Measurements from ENCODE around the gene DDX28. TPM values are rescaled to one million over a fixed set of nuclear protein-coding genes. Genes with fewer than 3 reads are reported as not detected.
A peak's percentile ranks its signal among the peaks of the same experiment; 100 is the strongest.

The DDX28 gene
- total and polyA plus RNA-seq, 4 donors = 3.6 to 5.3 (median 4.6) TPM

DNA sequence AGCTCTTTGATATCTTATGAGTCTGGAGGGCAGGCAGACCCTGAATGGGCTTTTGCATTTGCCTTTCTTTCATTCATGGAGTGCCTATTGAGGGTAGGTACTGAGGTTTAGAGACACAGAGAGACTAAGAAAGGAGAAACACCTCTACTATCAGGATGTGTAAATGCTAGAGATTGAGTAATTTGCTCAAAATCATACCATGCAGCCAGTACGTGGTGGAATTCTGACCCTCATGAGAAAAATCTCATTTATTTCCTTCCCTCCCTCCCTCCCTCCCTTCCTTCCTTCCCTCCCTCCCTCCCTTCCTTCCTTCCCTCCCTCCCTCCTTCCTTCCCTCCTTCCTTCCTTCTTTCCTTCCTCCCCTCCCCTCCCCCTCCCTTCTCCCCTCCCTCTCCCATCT lies 43.7 kb upstream of the DDX28 start:
- Histone ChIP-seq H3K36me3 (ENCODE audit: control insufficient read depth in 1 of 2, insufficient read depth in 2 of 2, low read length in 1 of 2) (no peaks in the 10 kb centered on the region), H3K9me3 (ENCODE audit: control insufficient read depth, low read length) (no peaks in the 10 kb centered on the region), H3K4me1 (ENCODE audit: control insufficient read depth in 1 of 2, insufficient read depth in 2 of 2, low read length in 2 of 2) (peaks cover 2 to 5% of the 10 kb centered on the region in 2 donors), H3K4me3 (ENCODE audit: low read length in 2 of 2) (no peak overlapping the region), H3K27ac (ENCODE audit: low read depth in 1 of 2, low read length in 2 of 2) (peak overlapping the region in 1 of 2 donors; percentile 31), H3K27me3 (ENCODE audit: control insufficient read depth in 1 of 2, insufficient read depth in 2 of 2, low read length in 1 of 2) (no peaks in the 10 kb centered on the region)
- ATAC-seq (ENCODE audit: low FRiP score) (no peak), DNase-seq (no peak)
- intact Hi-C loops (cut with DNase I) = no loop called here
- 47 to 54% methylated on average over 1 of the region's 1 CpG for WGBS, 2 donors

DNA sequence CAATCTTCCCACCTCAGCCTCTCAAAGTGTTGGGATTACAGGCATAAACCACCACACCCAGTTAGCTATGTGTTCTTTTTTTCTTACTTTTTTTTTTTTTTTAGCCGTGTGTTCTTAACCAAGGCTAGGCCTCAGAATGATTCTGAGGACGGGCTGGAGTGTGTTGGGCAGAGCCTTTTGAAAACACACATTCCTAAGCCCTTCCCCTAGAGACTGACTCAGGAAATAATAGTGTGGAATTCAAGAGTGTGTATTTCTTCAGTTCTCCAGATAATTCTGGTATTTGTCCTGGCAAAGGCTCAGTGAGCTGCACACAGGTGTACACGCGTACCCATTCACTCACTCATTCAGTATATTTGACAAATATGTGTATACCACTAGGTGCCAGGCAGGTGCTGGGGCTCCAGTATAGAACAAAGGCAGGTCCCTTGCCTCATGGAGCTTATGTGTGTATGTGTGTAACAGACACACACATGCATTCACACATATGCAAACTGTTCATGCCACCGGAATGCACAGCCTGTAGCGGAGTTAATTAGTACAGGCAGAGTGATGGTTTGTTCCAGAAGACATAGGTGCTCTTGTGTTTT lies 42.8 kb upstream of the DDX28 start:
- Histone ChIP-seq H3K27me3 (ENCODE audit: control insufficient read depth in 1 of 2, insufficient read depth in 2 of 2, low read length in 1 of 2) (no peaks in the 10 kb centered on the region), H3K4me1 (ENCODE audit: control insufficient read depth in 1 of 2, insufficient read depth in 2 of 2, low read length in 2 of 2) (peaks cover 2 to 5% of the 10 kb centered on the region in 2 donors), H3K4me3 (ENCODE audit: low read length in 2 of 2) (no peak overlapping the region), H3K36me3 (ENCODE audit: control insufficient read depth in 1 of 2, insufficient read depth in 2 of 2, low read length in 1 of 2) (no peaks in the 10 kb centered on the region), H3K9me3 (ENCODE audit: control insufficient read depth, low read length) (no peaks in the 10 kb centered on the region), H3K27ac (ENCODE audit: low read depth in 1 of 2, low read length in 2 of 2) (peak overlapping the region in 1 of 2 donors; percentile 96)
- intact Hi-C loops (cut with DNase I) = no loop called here
- WGBS, 2 donors = 19 to 27% methylated on average over 6 of the region's 6 CpGs
- ATAC-seq (ENCODE audit: low FRiP score) (no peak), DNase-seq (no peak)

DNA sequence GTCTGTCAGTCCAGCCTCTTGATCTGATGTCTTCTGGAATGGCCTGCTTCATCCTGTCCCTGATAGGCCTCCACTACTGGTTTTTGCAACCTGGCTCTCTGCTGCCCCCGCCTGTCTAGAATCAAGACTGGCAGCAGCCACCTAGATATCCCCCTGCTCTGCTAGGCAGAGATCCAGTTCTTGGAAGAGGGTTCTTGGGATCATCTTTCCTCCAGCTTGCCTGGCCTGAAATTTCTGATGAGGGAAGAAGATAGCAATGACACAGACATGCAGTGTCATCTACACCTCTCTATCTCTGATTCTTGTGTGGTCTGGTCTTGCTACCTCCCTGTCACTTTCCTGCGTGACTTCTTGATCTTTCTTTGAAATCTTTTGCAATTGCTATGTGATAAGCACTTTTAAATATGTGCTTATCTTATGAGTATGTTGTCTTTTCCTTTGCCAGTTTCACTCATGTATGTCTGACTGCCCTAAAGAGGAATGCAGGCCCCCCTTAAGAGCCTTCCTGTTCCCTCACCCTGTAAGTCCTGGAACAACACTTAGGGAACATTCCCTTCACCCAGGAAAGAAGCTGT lies 41.8 kb upstream of the DDX28 start:
- Histone ChIP-seq H3K27ac (ENCODE audit: low read depth in 1 of 2, low read length in 2 of 2) (peak overlapping the region; percentile 23 to 93), H3K27me3 (ENCODE audit: control insufficient read depth in 1 of 2, insufficient read depth in 2 of 2, low read length in 1 of 2) (no peaks in the 10 kb centered on the region), H3K36me3 (ENCODE audit: control insufficient read depth in 1 of 2, insufficient read depth in 2 of 2, low read length in 1 of 2) (no peaks in the 10 kb centered on the region), H3K9me3 (ENCODE audit: control insufficient read depth, low read length) (no peaks in the 10 kb centered on the region), H3K4me3 (ENCODE audit: low read length in 2 of 2) (no peak overlapping the region), H3K4me1 (ENCODE audit: control insufficient read depth in 1 of 2, insufficient read depth in 2 of 2, low read length in 2 of 2) (peaks cover 2 to 5% of the 10 kb centered on the region in 2 donors)
- DNase-seq = peak; percentile 82 to 85
- intact Hi-C loops (cut with DNase I) = no loop called here
- peak; percentile 81 for ATAC-seq (ENCODE audit: low FRiP score)
- WGBS, 2 donors = 7 to 17% methylated on average over 2 of the region's 2 CpGs

DNA sequence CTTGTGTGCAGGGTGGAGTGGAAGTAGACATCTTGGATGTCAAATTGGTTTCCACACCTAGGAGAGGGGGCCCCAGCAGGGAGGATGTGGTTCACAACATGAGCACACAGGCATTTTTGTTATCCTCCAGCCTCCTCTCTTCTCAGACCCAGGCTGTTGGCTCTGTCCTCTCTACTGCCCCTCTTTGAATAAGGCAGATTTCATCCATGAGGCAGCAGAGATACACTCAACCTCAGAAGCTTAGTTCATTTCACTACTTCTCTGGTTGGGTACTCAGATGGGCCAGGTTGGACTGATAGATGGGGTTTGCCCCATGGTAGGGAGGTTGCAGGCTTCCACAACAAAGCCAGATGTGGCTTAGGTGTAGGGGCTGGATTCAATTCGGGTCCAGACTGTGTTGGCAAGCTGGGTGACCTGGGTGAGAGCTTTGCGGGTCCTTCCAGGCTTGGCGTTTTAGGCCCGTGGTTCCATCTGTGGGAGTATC lies 39.9 kb upstream of the DDX28 start:
- no peaks in the 10 kb centered on the region for H3K9me3 ChIP-seq (ENCODE audit: control insufficient read depth, low read length)
- no peak overlapping the region for H3K4me3 ChIP-seq (ENCODE audit: low read length in 2 of 2)
- peak overlapping the region in 1 of 2 donors; percentile 42 for H3K27ac ChIP-seq (ENCODE audit: low read depth in 1 of 2, low read length in 2 of 2)
- ATAC-seq (ENCODE audit: low FRiP score) (no peak), DNase-seq (no peak)
- no peaks in the 10 kb centered on the region for H3K27me3 ChIP-seq (ENCODE audit: control insufficient read depth in 1 of 2, insufficient read depth in 2 of 2, low read length in 1 of 2)
- intact Hi-C loops (cut with DNase I) = no loop called here
- H3K36me3 ChIP-seq (ENCODE audit: control insufficient read depth in 1 of 2, insufficient read depth in 2 of 2, low read length in 1 of 2) = no peaks in the 10 kb centered on the region
- H3K4me1 ChIP-seq (ENCODE audit: control insufficient read depth in 1 of 2, insufficient read depth in 2 of 2, low read length in 2 of 2) = peaks cover 2 to 5% of the 10 kb centered on the region in 2 donors
- WGBS, 2 donors = 94 to 95% methylated on average over 4 of the region's 4 CpGs

DNA sequence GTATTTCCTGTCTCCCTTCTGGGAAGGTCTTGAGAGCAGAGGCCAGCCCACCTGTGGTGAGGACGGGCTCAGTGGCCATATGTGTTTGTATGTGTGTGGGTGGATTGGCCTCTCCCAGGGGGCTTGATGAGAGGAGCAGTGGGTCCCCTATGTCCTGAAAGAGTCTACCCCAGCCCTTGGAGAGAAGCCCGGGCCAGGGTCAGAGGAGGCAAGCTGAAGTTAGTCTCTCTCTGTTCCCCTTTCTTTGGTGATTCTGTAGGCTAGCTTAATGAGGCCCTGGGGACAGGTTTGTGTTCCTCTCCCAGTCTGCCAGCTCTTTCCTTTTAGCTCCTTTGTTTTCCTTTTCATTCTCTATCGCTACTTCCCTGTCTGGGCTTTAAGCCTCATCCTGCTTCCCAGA lies 38.4 kb upstream of the DDX28 start:
- intact Hi-C loops (cut with DNase I) = no loop called here
- Histone ChIP-seq H3K4me3 (ENCODE audit: low read length in 2 of 2) (no peak overlapping the region), H3K9me3 (ENCODE audit: control insufficient read depth, low read length) (no peaks in the 10 kb centered on the region), H3K27me3 (ENCODE audit: control insufficient read depth in 1 of 2, insufficient read depth in 2 of 2, low read length in 1 of 2) (no peaks in the 10 kb centered on the region), H3K36me3 (ENCODE audit: control insufficient read depth in 1 of 2, insufficient read depth in 2 of 2, low read length in 1 of 2) (no peaks in the 10 kb centered on the region), H3K27ac (ENCODE audit: low read depth in 1 of 2, low read length in 2 of 2) (no peak overlapping the region), H3K4me1 (ENCODE audit: control insufficient read depth in 1 of 2, insufficient read depth in 2 of 2, low read length in 2 of 2) (peaks cover 2 to 5% of the 10 kb centered on the region in 2 donors)
- DNase-seq = no peak
- ATAC-seq (ENCODE audit: low FRiP score) = no peak
- WGBS, 2 donors = 77 to 85% methylated on average over 3 of the region's 3 CpGs

DNA sequence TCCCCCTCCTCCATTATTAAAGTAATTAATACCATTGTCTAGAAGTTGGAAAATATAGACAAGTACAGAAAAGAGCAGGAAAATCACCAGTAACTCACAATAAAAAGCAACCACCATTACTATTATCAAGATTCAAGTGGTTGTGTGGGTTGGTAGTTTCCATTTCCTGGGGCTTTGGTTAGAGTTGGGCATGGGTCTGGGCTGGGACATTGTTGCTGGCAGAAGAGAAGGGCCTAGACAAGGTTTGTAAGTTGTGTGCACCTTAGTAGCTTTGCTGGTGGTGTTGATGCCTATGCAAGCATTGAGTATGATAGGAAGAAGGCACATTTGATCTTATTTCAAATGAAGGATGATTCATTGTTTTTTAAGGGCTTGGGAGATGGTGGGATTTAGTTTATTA lies 36.8 kb upstream of the DDX28 start:
- intact Hi-C loops (cut with DNase I) = no loop called here
- Histone ChIP-seq H3K4me1 (ENCODE audit: control insufficient read depth in 1 of 2, insufficient read depth in 2 of 2, low read length in 2 of 2) (no peaks in the 10 kb centered on the region), H3K27ac (ENCODE audit: low read depth in 1 of 2, low read length in 2 of 2) (no peak overlapping the region), H3K27me3 (ENCODE audit: control insufficient read depth in 1 of 2, insufficient read depth in 2 of 2, low read length in 1 of 2) (no peaks in the 10 kb centered on the region), H3K9me3 (ENCODE audit: control insufficient read depth, low read length) (no peaks in the 10 kb centered on the region), H3K36me3 (ENCODE audit: control insufficient read depth in 1 of 2, insufficient read depth in 2 of 2, low read length in 1 of 2) (no peaks in the 10 kb centered on the region), H3K4me3 (ENCODE audit: low read length in 2 of 2) (no peak overlapping the region)
- DNase-seq = no peak
- ATAC-seq (ENCODE audit: low FRiP score) = no peak

DNA sequence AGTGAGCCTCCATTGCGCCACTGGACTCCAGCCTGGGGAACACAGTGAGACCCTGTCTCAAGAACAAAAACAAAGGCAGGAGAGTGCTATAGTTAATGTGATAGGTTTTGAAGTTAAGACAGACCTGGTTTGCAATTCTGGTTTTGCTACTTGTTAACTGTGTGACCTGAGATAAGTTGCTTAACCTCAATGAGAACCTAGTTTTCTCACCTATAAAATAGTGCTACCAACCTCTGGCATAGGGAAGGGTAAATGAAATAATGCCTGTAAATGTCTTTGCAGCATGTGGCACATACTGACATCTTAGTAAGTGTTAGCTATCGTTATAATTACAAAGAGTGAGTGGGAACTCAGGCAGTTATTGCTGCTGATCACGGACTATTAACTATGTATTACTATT lies 32.4 kb upstream of the DDX28 start:
- Histone ChIP-seq H3K36me3 (ENCODE audit: control insufficient read depth in 1 of 2, insufficient read depth in 2 of 2, low read length in 1 of 2) (peaks cover 0 to 4% of the 10 kb centered on the region in 2 donors), H3K27me3 (ENCODE audit: control insufficient read depth in 1 of 2, insufficient read depth in 2 of 2, low read length in 1 of 2) (no peaks in the 10 kb centered on the region), H3K9me3 (ENCODE audit: control insufficient read depth, low read length) (no peaks in the 10 kb centered on the region), H3K4me1 (ENCODE audit: control insufficient read depth in 1 of 2, insufficient read depth in 2 of 2, low read length in 2 of 2) (no peaks in the 10 kb centered on the region), H3K4me3 (ENCODE audit: low read length in 2 of 2) (no peak overlapping the region), H3K27ac (ENCODE audit: low read depth in 1 of 2, low read length in 2 of 2) (no peak overlapping the region)
- ATAC-seq (ENCODE audit: low FRiP score) (no peak), DNase-seq (no peak)
- intact Hi-C loops (cut with DNase I) = no loop called here
- 88 to 89% methylated on average over 3 of the region's 3 CpGs for WGBS, 2 donors

DNA sequence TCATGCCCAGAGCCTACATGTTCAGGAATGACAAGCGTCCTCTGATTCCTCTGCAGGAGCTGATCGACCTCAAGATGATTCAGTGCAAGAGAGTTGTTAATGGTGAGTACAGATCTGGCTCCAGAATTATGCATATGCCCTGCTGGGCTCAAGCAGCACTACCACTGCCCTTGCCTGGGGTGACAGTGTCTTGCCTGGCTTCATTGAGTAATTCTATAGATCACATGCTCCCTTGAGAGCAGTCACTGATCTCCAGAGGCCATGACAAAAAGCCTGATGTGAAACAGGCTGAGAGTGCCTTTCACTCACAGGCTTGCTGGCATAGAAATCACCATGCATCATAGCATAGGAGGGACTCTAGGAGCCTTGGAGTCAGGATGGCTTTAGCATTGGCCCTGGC lies 26.4 kb upstream of the DDX28 start:
- Histone ChIP-seq H3K27ac (ENCODE audit: low read depth in 1 of 2, low read length in 2 of 2) (no peak overlapping the region), H3K36me3 (ENCODE audit: control insufficient read depth in 1 of 2, insufficient read depth in 2 of 2, low read length in 1 of 2) (peaks cover 4 to 9% of the 10 kb centered on the region in 2 donors), H3K27me3 (ENCODE audit: control insufficient read depth in 1 of 2, insufficient read depth in 2 of 2, low read length in 1 of 2) (no peaks in the 10 kb centered on the region), H3K4me1 (ENCODE audit: control insufficient read depth in 1 of 2, insufficient read depth in 2 of 2, low read length in 2 of 2) (peaks cover 0 to 2% of the 10 kb centered on the region in 2 donors), H3K4me3 (ENCODE audit: low read length in 2 of 2) (no peak overlapping the region), H3K9me3 (ENCODE audit: control insufficient read depth, low read length) (no peaks in the 10 kb centered on the region)
- no peak for ATAC-seq (ENCODE audit: low FRiP score)
- 92 to 93% methylated on average over 2 of the region's 2 CpGs for WGBS, 2 donors
- intact Hi-C loops (cut with DNase I) = no loop called here
- DNase-seq = no peak

DNA sequence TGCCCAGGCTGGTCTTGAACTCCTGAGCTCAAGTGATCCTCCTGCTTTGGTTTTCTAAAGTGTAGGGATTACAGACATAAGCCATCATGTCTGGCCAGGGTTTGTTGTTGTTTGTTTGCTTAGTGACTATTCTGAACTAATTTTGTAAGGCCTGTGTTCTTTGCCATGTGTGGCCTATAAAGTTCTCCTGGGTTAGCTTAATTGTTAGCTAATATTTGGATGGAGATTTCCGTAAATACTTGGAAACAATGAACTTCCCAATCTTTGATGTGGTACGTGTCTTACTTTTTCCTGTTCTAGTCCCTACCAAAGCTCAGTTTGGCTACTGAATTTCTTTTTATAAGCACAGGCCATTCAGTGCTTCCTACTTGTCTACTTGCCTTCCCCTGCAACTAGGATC lies 25.0 kb upstream of the DDX28 start:
- H3K9me3 ChIP-seq (ENCODE audit: control insufficient read depth, low read length) = no peaks in the 10 kb centered on the region
- DNase-seq (no peak), ATAC-seq (ENCODE audit: low FRiP score) (no peak)
- no peaks in the 10 kb centered on the region for H3K27me3 ChIP-seq (ENCODE audit: control insufficient read depth in 1 of 2, insufficient read depth in 2 of 2, low read length in 1 of 2)
- H3K4me3 ChIP-seq (ENCODE audit: low read length in 2 of 2) = no peak overlapping the region
- H3K27ac ChIP-seq (ENCODE audit: low read depth in 1 of 2, low read length in 2 of 2) = no peak overlapping the region
- H3K4me1 ChIP-seq (ENCODE audit: control insufficient read depth in 1 of 2, insufficient read depth in 2 of 2, low read length in 2 of 2) = peaks cover 0 to 2% of the 10 kb centered on the region in 2 donors
- peaks cover 4 to 6% of the 10 kb centered on the region in 2 donors for H3K36me3 ChIP-seq (ENCODE audit: control insufficient read depth in 1 of 2, insufficient read depth in 2 of 2, low read length in 1 of 2)
- intact Hi-C loops (cut with DNase I) = no loop called here
- 91 to 95% methylated on average over 2 of the region's 2 CpGs for WGBS, 2 donors

All from aorta (tissue), 5 donors.